ENCODE measurements around the gene WDR38. TPM values are rescaled to one million over a fixed set of nuclear protein-coding genes. Genes with fewer than 3 reads are reported as not detected.

WDR38 gene
- total RNA-seq, 1 donor from 2014 or later, result not detected

- peak; percentile 65 for DNase-seq
Measured at GRCh38 chr9:124858330-124859046, 5.2 kb downstream of the WDR38 start.

GRCh38 chr9:124859803-124860581 lies 6.7 kb downstream of the WDR38 start:
- no peak for DNase-seq

GRCh38 chr9:124860582-124861341 lies 7.5 kb downstream of the WDR38 start:
- no peak for DNase-seq

GRCh38 chr9:124861342-124862229 lies 8.3 kb downstream of the WDR38 start, which contains the start of the genes ARPC5L and RPL35:
Gene ARPC5L (plus strand): TSS chr9:124862130. CDS start chr9:124869291, 7,161 bp downstream.
Gene RPL35 (minus strand): TSS chr9:124861957. CDS start chr9:124861912, 45 bp downstream.
- peak; percentile 97 for DNase-seq

- no peak for DNase-seq
Measured at GRCh38 chr9:124863371-124863871, 10.2 kb downstream of the WDR38 start.

GRCh38 chr9:124868511-124869465 lies 15.5 kb downstream of the WDR38 start:
- DNase-seq, result peak; percentile 93

GRCh38 chr9:124869466-124869985 lies 16.3 kb downstream of the WDR38 start:
- DNase-seq, result no peak

- DNase-seq, result no peak
Measured at GRCh38 chr9:124869986-124870560, 16.8 kb downstream of the WDR38 start.

- no peak for DNase-seq
Measured at GRCh38 chr9:124870723-124871122, 17.5 kb downstream of the WDR38 start.

- DNase-seq, result no peak
Measured at GRCh38 chr9:124871156-124871561, 17.9 kb downstream of the WDR38 start.

- no peak for DNase-seq
Measured at GRCh38 chr9:124873664-124874063, 20.4 kb downstream of the WDR38 start.

GRCh38 chr9:124875501-124875900 lies 22.2 kb downstream of the WDR38 start:
- no peak for DNase-seq

- no peak for DNase-seq
Measured at GRCh38 chr9:124877021-124877782, 23.9 kb downstream of the WDR38 start.

- no peak for DNase-seq
Measured at GRCh38 chr9:124878021-124878420, 24.8 kb downstream of the WDR38 start.

- DNase-seq, result no peak
Measured at GRCh38 chr9:124878518-124878917, 25.3 kb downstream of the WDR38 start.

- DNase-seq, result peak; percentile 68
Measured at GRCh38 chr9:124879226-124879625, 26.0 kb downstream of the WDR38 start.

GRCh38 chr9:124880501-124880900 lies 27.2 kb downstream of the WDR38 start:
- no peak for DNase-seq

GRCh38 chr9:124881138-124881743 lies 28.0 kb downstream of the WDR38 start:
- no peak for DNase-seq

Data from tongue (tissue), 2 donors.